HG02759 (cell line): ENCODE results near the gene PRSS36.
"Not testable (repeated sequence)": the region's sequence is repeated elsewhere in the genome, so short reads cannot be mapped to it uniquely, and the experiment has no call there.

Experiments used
- ATAC-seq: cut with Tn5 transposase; IDR thresholded peaks from one replicate; pipeline ENCODE4 v1.9.1; 2021; ENCODE audit warnings: mild to moderate bottlenecking, moderate library complexity; ENCODE audit not compliant: unreplicated experiment

The PRSS36 gene

GRCh38 chr16:31106509-31107464 lies 43.1 kb downstream of the PRSS36 start:
- no peak for ATAC-seq

- peak; percentile 43 for ATAC-seq
Observed at GRCh38 chr16:31105677-31106213, 44.1 kb downstream of the PRSS36 start.

GRCh38 chr16:31100876-31101641 lies 48.8 kb downstream of the PRSS36 start:
- ATAC-seq = not testable (repeated sequence)

- no peak for ATAC-seq
Observed at GRCh38 chr16:31099860-31100638, 49.8 kb downstream of the PRSS36 start.

- peak; percentile 91 for ATAC-seq
Observed at GRCh38 chr16:31094424-31095120, 55.3 kb downstream of the PRSS36 start, which contains the start of gene VKORC1. Gene VKORC1 (minus strand): TSS chr16:31094797. CDS start chr16:31094729, 68 bp downstream.

DNA sequence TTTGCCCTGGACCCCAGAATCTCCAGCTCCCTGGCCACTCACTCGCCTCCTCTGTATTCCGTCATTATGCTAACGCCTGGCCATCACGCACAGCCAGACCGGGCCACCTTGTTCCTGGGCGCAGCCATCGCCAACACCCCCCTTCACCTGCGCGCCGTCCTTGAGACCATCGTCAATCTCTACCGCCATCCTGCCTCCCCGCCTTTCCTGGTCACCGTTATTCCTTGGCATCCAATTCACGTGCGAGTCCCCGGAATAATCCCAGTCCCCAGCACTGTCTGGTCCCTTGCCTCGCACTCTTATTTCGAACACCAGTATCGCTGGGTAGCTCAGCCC lies 55.8 kb downstream of the PRSS36 start:
- ATAC-seq = no peak

GRCh38 chr16:31093132-31093703 lies 56.6 kb downstream of the PRSS36 start:
- no peak for ATAC-seq

GRCh38 chr16:31092330-31092729 lies 57.5 kb downstream of the PRSS36 start:
- no peak for ATAC-seq

DNA sequence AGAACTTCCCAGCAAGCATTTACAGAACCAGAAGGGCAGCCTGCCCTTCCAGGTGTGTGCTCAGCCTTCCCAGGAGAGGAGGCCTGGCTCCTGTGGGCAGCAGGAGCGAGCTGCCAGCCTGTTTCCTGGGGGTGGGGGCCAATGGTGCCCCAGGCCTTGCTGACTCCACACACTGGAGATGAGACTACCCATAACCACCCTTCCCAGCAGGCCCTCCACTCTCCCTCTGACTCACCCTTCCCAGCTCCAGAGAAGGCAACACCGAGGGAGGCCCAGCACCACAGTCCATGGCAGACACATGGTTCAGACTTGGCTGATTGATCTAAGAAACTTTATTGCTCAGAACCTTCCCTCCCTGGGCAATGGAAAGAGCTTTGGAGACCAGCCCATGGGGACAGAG lies 59.3 kb downstream of the PRSS36 start:
- no peak for ATAC-seq

DNA sequence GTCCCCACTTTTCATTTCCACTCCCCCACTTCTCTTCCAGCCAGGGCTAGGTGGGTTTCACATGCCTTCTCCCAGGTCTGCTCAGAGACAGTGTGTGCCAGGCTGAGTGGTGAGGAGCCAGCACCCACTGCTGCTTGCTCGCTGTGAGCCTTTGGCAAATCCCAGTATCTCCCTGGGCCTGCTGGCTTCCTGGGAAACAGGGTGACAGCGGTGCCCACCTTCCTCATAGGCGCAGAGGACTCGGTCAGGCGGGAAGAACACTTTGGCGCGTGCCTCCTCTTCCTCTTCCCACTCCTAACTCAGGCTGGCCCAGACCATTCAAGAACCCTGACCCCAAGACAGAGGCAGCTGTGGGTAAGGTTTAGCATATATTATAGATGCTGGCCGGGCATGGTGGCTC lies 60.7 kb downstream of the PRSS36 start:
- ATAC-seq = no peak
